ENCODE data around the gene APAF1.
"Not testable (repeated sequence)": the region's sequence is repeated elsewhere in the genome, so short reads cannot be mapped to it uniquely, and the experiment has no call there.

The APAF1 gene

GRCh38 chr12:98733667-98734350, 88.7 kb downstream of the APAF1 start:
- no peak for DNase-seq

- DNase-seq: no peak
These were observed 90.7 kb downstream of the APAF1 start for GRCh38 chr12:98735821-98736220.

GRCh38 chr12:98736352-98737321, 91.5 kb downstream of the APAF1 start:
- DNase-seq: no peak

GRCh38 chr12:98737322-98737712, 92.2 kb downstream of the APAF1 start:
- no peak for DNase-seq

GRCh38 chr12:98738002-98738401, 92.9 kb downstream of the APAF1 start:
- no peak for DNase-seq

GRCh38 chr12:98738539-98738938, 93.4 kb downstream of the APAF1 start:
- no peak for DNase-seq

GRCh38 chr12:98740751-98741150, 95.7 kb downstream of the APAF1 start:
- DNase-seq: no peak

- DNase-seq: no peak
These were observed 96.1 kb downstream of the APAF1 start for GRCh38 chr12:98741196-98741555.

- no peak for DNase-seq
These were observed 96.6 kb downstream of the APAF1 start for GRCh38 chr12:98741556-98742265.

GRCh38 chr12:98743362-98743953, 98.4 kb downstream of the APAF1 start:
- DNase-seq: no peak

- no peak for DNase-seq
These were observed 99.6 kb downstream of the APAF1 start for GRCh38 chr12:98744680-98745079.

- no peak for DNase-seq
These were observed 100.7 kb downstream of the APAF1 start for GRCh38 chr12:98745578-98746391.

GRCh38 chr12:98748463-98748862, 103.4 kb downstream of the APAF1 start:
- no peak for DNase-seq

- no peak for DNase-seq
These were observed 105.4 kb downstream of the APAF1 start for GRCh38 chr12:98750511-98750910.

- no peak for DNase-seq
These were observed 106.6 kb downstream of the APAF1 start for GRCh38 chr12:98751580-98752115.

GRCh38 chr12:98752726-98753125, 107.6 kb downstream of the APAF1 start:
- no peak for DNase-seq

GRCh38 chr12:98754095-98754494, 109.0 kb downstream of the APAF1 start:
- DNase-seq: no peak

- DNase-seq: not testable (repeated sequence)
These were observed 110.8 kb downstream of the APAF1 start for GRCh38 chr12:98755855-98756254.

- DNase-seq: no peak
These were observed 112.4 kb downstream of the APAF1 start for GRCh38 chr12:98757455-98757854.

GRCh38 chr12:98758331-98758730, 113.2 kb downstream of the APAF1 start:
- DNase-seq: no peak

GRCh38 chr12:98763656-98764055, 118.6 kb downstream of the APAF1 start:
- DNase-seq: no peak

- no peak for DNase-seq
These were observed 122.2 kb downstream of the APAF1 start for GRCh38 chr12:98767248-98767647.

Data from KG1 (cell line).